ENCODE measurements around the gene ORM1. TPM values are rescaled to one million over a fixed set of nuclear protein-coding genes. Genes with fewer than 3 reads are reported as not detected.
A peak's percentile ranks its signal among the peaks of the same experiment; 100 is the strongest.

The ORM1 gene
- polyA plus RNA-seq, 3 donors, result 2.2 to 4.9 (median 2.8) TPM

GRCh38 chr9:114296338-114296737 lies 26.6 kb upstream of the ORM1 start:
- H3K4me2 ChIP-seq (replicated peaks; ENCODE audit: extremely low read depth, low read length, poor library complexity, severe bottlenecking), result no peak overlapping the region
- Mint-ChIP-seq H3K27ac (no peak overlapping the region), H3K27me3 (ENCODE audit: low read depth in 3 of 3) (peaks cover 4 to 6% (median 6%) of the 10 kb centered on the region in 3 donors), H3K4me1 (no peaks in the 10 kb centered on the region), H3K4me3 (no peak overlapping the region), H3K36me3 (no peaks in the 10 kb centered on the region), H3K9me3 (peaks cover 5 to 29% (median 19%) of the 10 kb centered on the region in 7 donors)
- H3K9me3 ChIP-seq (replicated peaks in 1 of 2; ENCODE audit: control insufficient read depth in 1 of 2, insufficient read depth in 1 of 2, low read length in 2 of 2), result peaks cover 5 to 12% of the 10 kb centered on the region in 2 donors
- H3K4me3 ChIP-seq (replicated peaks in 1 of 3; ENCODE audit: low read depth in 2 of 3, low read length in 3 of 3), result no peak overlapping the region
- no peak overlapping the region for H3K27ac ChIP-seq (ENCODE audit: low read depth in 1 of 2, low read length in 2 of 2)
- peaks cover 0 to 8% of the 10 kb centered on the region in 2 donors for H3K27me3 ChIP-seq (ENCODE audit: control insufficient read depth in 2 of 2, insufficient read depth in 2 of 2, low read length in 2 of 2)
- H3K36me3 ChIP-seq (replicated peaks in 1 of 2; ENCODE audit: control insufficient read depth in 1 of 2, insufficient read depth in 2 of 2, low read length in 2 of 2), result no peaks in the 10 kb centered on the region
- no peaks in the 10 kb centered on the region for H4K20me1 ChIP-seq (ENCODE audit: insufficient read depth, low read length)
- WGBS (ENCODE audit: insufficient coverage), result no CpG with 5 or more reads among the region's 1 CpG
- H3K79me2 ChIP-seq (ENCODE audit: insufficient read depth, low read length), result no peaks in the 10 kb centered on the region
- TF ChIP-seq CTCF (IDR thresholded peaks at IDR 0.05), result no peak
- no peaks in the 10 kb centered on the region for H3K4me1 ChIP-seq (ENCODE audit: control insufficient read depth in 1 of 2, insufficient read depth in 2 of 2, low read length in 2 of 2)
- DNase-seq, result no peak
- no peak overlapping the region for H2AFZ ChIP-seq (ENCODE audit: insufficient read depth, low read depth, low read length, poor library complexity, severe bottlenecking)
- no peak overlapping the region for H3K9ac ChIP-seq (ENCODE audit: insufficient read depth, low read length, poor library complexity, severe bottlenecking)
- intact Hi-C loops (cut with micrococcal nuclease), result no loop called here

- peaks cover 0 to 7% (median 1%) of the 10 kb centered on the region in 3 donors for H3K27me3 Mint-ChIP-seq (ENCODE audit: low read depth in 3 of 3)
- Histone ChIP-seq H3K9ac (ENCODE audit: insufficient read depth, low read length, poor library complexity, severe bottlenecking) (no peak overlapping the region), H3K79me2 (ENCODE audit: insufficient read depth, low read length) (no peaks in the 10 kb centered on the region), H3K36me3 (replicated peaks in 1 of 2; ENCODE audit: control insufficient read depth in 1 of 2, insufficient read depth in 2 of 2, low read length in 2 of 2) (no peaks in the 10 kb centered on the region), H3K27me3 (ENCODE audit: control insufficient read depth in 2 of 2, insufficient read depth in 2 of 2, low read length in 2 of 2) (no peaks in the 10 kb centered on the region), H3K27ac (ENCODE audit: low read depth in 1 of 2, low read length in 2 of 2) (no peak overlapping the region), H4K20me1 (ENCODE audit: insufficient read depth, low read length) (no peaks in the 10 kb centered on the region), H3K4me3 (replicated peaks in 1 of 3; ENCODE audit: low read depth in 2 of 3, low read length in 3 of 3) (no peak overlapping the region), H3K4me2 (replicated peaks; ENCODE audit: extremely low read depth, low read length, poor library complexity, severe bottlenecking) (no peak overlapping the region), H3K9me3 (replicated peaks in 1 of 2; ENCODE audit: control insufficient read depth in 1 of 2, insufficient read depth in 1 of 2, low read length in 2 of 2) (peaks cover 5 to 8% of the 10 kb centered on the region in 2 donors), H3K4me1 (ENCODE audit: control insufficient read depth in 1 of 2, insufficient read depth in 2 of 2, low read length in 2 of 2) (no peaks in the 10 kb centered on the region), H2AFZ (ENCODE audit: insufficient read depth, low read depth, low read length, poor library complexity, severe bottlenecking) (no peak overlapping the region)
- intact Hi-C loops (cut with micrococcal nuclease), result loop anchor here in 1 of 2 donors (5.0 kb wide), 1 partner anchor 142 kb away; the partner anchor contains the start of gene COL27A1
- 88% methylated on average over 14 of the region's 15 CpGs for WGBS (ENCODE audit: insufficient coverage)
- no peak overlapping the region for H3K27ac Mint-ChIP-seq
- H3K9me3 Mint-ChIP-seq, result peaks cover 5 to 23% (median 19%) of the 10 kb centered on the region in 7 donors
- no peak for TF ChIP-seq CTCF (IDR thresholded peaks at IDR 0.05)
- H3K4me3 Mint-ChIP-seq, result no peak overlapping the region
- peak in 1 of 3 donors; percentile 1 for DNase-seq
- no peaks in the 10 kb centered on the region for H3K36me3 Mint-ChIP-seq
- H3K4me1 Mint-ChIP-seq, result no peaks in the 10 kb centered on the region
Measured at GRCh38 chr9:114299286-114300152, 23.4 kb upstream of the ORM1 start.
